ENCODE data around the gene PPARD. TPM values are rescaled to one million over a fixed set of nuclear protein-coding genes. Genes with fewer than 3 reads are reported as not detected.
"Not testable (repeated sequence)": the region's sequence is repeated elsewhere in the genome, so short reads cannot be mapped to it uniquely, and the experiment has no call there.

The PPARD gene
- 7.9 TPM for total RNA-seq

DNA sequence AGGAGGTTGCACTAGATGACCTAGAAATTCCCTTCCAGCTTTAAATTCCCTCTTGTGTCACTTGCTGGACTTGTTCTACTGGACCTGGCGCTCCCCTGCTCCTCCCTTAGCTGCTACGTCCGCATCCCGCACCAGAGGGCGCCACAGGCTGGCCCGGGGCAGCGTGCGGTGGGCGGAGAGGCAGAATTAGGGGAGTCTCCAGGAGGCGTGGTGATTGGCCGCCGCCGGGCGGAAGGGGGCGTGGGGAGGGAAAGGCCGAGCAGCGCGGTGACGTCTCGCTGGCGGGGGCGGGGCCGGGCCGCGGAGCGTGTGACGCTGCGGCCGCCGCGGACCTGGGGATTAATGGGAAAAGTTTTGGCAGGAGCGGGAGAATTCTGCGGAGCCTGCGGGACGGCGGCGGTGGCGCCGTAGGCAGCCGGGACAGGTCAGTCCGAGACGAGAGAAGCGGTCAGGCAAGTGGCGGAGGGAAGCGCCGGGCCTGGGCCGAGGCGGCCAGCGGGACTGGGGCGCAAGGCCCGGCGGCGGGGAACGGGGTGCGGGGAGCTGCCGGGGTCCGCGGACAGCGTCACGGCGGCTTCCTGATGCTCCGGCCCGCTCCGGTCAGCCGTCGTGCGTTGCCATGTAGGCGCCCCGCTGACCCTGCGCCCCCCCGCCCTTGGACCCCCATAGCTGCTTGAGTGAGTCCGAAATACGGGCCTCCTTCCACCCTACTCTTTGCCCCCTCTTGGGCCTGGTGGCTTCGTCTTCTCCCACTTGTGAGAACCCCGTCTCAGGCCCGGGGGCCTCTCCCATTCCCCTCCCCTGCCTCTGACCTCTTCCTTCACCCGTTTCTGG lies at the start of gene PPARD:
Gene PPARD, plus strand, starts transcription at position 301 of the 834 bp plus-strand sequence. CDS start 68,530 bp downstream, outside the sequence.
- peak; percentile 96 for DNase-seq

DNA sequence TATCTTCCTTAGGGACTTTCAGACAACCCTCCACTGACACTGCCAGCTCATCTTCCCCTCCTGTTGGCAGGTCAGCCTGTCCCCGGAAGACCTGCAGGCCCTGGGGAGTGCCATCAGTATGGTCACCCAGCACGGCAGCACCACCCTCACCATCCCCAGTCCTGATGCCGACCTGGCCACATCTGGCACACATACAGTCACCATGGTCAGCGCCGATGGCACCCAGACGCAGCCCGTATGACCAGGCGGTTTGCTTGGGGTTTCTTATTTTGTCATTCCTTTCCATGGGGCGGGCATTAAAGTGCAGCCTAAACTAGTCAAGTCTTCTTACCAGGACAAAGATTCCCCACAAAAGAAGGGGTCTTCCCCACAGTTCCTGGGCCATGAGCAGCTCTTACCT lies 48.7 kb upstream of the PPARD start:
- no peak for DNase-seq

DNA sequence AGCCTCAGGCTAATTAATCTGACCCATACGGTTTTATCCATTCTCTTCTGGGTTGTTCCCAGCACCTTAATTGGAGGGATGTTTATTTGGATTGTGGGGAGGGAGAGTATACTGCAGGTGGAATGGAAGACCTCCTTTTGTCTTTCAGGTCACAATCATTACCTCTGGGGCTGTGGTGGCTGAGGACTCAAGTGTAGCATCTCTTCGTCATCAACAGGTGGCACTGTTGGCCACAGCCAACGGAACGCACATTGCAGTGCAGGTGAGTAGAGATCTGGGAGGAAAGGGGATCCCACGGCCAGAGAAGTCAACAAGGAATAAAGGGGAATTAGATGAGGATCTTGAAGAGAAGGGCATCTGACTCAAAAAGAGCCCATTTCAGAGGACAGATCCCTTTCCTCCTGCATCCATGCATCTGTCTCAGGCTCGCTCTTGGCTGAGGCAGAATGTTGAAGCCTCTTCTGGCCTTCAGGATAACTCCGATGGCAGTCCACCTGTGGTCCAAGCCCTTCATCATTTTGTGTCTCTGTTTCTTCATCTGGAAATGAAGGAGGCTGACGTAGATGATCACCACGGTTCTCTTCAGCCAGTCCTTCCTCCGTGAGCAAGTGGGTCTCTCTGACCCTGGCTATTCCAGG lies 47.9 kb upstream of the PPARD start:
- no peak for DNase-seq

DNA sequence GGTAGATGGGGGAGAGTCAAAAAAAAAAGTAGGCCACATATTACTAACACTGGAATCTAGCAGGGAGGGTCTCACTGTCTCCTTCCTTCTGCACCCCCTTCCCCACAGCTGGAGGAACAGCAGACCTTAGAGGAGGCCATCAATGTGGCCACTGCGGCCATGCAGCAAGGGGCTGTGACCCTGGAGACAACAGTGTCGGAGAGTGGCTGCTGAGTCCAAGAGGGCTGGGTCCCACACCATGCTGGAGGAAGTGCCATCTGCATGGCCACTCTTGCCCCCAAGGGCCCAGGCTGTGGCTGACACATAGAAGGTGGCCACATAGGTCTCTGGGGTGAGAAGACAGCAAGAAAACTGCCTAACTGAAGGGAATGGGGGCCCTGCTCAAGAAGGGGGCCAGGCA lies 47.3 kb upstream of the PPARD start:
- DNase-seq = no peak

DNA sequence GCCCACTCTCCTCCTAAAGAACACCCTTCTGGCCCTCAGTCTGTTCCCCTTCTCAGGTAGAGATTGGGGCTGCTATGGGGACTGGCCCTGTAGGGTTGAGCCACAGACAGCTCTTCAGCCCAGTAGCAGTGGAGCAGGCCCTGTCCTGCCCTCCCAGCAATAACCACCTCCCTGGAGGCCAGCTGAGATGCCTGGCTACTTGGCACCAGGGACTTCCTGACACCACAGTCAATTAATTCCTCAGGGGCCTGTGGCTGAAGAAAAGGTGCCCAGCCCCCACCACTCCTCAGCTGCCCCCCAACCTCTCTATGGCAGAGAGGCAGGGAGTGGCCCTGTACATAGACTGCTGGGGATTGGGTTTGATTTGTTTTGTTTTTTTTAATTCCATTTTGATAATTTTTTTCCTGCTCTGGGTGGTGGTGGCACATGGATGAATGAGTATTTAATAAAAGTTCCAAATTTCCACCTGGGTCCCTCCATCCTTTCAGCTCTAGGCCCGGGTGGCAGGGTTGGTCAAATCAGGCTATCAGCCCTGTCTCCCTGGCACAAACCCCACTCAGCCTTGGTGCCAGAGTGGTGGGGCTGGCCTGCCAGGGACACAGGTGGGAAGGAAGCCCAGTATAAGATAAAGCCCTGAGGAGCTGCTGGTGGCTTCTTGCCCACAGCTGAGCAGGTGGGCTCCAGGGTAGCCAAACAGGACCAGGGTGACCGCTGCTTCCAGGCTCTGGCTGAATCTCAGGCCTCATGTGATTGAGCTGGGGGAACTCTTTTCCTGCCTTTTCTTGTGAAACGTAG lies 46.6 kb upstream of the PPARD start:
- no peak for DNase-seq

DNA sequence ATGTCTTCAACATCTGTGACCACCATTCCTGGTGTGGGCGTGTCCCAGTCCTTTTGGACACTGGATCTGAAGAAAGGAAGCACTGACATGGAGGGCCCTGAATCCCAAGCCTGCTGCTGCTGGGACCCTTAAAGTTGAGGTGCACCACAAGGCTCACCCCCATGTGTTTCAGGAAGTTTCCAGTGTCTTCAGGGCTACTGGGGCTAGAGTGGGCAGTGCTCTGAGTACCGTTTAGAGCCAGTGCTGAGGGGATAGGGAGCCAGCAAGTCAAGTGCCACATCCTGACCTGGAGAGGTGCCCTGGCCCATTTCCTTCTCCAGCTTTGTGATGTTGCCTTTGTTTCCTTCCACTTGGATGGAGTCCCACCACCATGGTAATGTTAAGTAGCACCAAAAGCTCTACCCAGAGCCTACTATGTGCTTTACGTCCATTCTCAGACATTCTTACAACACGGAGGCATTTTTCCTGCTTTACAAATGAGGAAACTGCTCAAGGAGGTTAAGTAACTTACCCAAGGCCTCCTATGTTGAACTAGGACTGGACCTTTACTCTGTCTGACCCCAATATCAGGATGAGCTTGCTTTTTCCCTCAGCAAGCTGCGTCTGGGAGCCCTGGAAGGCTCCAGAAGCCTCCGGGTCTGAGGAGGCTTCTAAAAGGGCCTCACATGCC lies 45.3 kb upstream of the PPARD start:
- DNase-seq = no peak

DNA sequence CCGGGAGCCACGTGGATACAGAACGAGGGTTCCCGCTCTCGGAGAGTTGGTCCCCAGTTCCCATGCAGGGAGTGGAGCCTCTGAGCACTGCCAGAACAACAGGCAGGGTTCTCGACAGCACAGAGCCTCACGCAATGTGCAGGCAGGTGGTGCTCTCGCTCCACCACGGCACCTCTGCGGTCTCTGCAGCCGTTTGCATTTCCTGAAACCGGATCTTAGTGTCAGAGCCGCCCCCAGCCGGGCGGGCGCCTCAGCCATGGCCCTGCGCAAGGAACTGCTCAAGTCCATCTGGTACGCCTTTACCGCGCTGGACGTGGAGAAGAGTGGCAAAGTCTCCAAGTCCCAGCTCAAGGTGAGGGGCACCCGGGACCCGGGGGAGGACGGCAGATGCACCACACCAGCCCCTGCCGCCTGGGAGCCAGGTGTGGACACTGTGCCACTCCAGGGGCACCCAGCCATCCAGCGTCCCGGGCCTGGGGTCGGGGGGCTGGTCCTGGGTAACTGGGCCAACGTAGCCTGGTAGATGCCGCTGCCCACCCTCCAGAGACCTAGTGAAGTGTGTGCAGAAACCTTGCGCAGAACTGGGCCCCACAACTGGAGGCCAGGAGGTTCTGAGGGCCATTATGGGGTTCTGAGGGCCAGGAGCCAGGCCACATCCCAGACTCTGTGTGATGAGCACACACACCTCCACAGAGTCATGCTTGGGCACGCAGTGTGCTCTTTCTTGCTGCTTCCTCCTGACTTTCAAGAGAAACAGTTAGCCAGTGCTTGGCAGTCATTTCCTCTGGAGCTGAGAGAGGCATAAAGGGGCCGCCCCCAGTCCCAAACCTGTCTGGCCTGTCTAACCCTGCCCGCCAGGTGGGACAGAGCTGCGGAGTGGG lies 44.5 kb upstream of the PPARD start, which contains the start of gene DEF6:
Gene DEF6, plus strand, starts transcription at position 218 of the 881 bp plus-strand sequence. Its CDS starts 39 bp downstream, at position 257.
- DNase-seq = peak; percentile 44

DNA sequence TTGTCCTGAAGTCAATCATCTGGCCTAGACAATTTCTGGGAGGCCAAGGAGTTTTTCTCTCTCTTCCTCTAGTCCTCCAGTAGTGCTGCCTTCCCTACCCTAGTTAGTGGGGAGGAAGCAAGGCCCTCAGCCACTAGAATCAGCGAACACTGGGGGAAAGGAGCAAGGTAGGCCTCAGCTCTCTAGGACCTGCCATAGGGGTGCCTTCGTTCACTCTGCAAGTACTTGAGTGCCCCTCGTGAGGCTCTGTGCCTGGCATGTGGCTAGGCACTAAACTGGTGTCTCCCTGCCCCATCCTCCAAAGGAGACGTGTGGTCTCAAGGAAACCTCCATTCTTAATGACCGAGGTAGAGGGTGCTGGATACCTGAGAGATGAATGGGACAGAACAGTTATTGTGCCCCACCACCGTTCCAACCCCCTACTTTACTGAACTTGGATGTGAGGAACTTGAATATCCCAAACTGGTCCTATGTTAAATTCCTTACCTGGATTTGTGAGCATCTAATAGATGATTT lies 43.7 kb upstream of the PPARD start:
- DNase-seq = no peak

DNA sequence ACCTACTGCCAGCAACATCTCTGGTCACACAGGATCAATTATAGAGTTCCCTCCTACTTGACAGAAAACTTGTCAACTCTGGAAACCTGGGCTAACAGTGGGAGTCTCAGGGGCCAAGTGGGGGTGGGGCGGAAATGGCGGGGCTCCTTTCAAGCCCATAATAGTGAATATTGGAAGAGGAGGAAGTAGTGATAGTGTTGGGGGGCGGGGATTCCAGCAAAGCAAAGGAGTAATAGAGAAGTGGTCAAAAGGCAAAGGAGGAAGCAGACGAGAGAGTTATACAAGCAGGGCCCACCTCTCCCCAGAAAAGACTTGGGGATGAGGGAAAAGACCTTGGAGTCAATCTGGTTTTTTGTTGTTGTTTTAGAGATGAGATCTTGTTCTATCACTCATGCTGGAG lies 42.7 kb upstream of the PPARD start:
- no peak for DNase-seq

DNA sequence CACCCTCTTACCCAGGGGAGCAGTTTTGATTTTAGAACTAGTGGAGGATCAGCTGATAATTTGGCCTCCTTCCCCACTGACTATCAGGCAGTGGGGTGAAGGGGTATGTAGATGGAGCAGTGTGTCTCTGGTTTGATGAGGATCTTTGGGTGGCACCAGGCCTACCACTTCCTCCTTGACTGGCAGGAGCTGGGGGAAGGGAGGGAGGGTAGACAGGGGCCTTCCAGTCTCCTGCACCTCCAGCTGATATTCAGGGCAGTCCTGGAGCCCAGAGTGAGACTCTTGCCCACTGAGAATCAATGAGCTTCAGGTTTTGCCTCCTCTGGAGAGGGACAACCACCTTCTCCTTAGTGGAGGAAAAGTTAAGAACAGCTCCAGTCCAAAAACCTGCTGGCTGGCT lies 41.5 kb upstream of the PPARD start:
- DNase-seq = no peak

DNA sequence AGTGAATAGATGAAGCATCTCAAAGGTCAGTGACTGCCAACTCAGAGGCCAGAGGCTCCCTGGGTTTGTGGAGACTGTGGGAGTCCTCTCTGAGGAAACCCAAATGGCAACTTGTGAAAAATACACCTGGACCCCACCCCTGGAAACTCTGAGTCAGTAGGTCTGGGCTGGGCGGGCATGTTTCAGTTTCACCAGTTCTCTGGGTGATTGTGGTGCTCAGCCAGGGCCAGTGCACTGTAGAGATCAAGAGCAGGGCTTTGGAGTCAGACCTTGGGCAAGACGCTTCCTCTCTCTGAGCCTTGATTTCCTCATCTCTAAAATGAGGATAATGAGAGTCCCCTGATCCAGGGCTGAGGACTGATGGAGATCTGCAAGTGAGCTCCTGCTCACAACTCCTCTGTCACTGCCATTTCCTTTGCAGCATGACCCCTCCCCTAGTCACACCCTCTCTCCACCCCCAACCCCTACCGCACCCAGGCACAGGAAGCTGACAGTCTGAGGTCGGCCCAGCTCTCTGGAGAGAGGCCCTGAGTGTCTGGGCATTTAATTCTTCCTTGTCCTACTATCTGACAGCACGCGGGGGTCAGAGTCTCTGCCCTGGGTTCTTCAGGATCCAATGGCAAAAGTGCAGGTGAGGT lies 39.6 kb upstream of the PPARD start:
- no peak for DNase-seq

DNA sequence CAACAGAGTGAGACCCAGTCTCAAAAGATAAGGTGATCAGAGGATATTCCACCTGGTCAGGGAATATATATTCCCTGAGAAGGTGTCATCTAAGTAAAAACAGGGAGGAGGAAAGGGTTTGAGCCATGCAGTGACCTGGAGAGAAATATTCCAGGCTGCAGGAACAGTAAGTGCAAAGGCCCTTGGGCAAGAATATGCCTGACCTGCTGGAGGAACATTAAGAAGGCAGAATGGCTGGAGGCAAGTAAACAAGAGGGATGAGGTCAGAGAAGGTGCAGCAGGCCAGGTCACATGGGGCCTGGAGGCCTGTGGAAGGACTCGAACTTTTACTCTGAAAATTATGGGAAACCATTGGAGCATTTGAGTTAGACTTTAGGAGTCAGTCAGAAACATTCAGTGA lies 38.1 kb upstream of the PPARD start:
- no peak for DNase-seq

DNA sequence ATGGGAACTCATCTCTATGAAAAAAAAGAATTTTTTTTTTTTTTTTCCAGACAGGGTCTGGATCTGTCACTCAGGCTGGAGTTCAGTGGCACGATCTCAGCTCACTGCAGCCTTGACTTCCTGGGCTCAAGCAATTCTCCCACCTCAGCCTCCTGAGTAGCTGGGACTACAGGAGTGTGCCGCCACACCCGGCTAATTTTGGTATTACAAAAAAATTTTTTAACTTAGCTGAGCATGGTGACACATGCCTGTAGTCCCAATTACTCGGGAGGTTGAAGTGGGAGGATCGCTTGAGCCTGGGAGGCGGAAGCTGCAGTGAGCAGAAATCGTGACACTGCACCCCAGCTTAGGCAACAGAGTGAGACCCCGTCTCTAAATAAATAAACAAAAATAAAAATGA lies 37.2 kb upstream of the PPARD start:
- DNase-seq = no peak

DNA sequence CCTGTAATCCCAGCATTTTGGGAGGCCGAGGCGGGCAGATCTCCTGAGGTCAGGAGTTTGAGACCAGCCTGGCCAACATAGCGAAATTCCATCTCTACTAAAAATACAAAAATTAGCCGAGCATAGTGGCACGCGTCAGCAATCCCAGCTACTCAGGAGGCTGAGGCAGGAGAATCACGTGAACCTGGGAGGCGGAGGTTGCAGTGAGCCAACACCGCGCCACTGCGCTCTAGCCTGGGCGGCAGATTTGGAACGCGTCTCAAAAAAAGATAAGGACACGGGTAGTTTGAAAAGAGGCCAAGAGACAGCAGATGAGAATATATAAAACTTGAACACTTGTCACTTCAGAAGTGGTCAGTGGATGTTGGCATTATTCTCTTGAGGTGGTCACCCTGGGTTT lies 35.2 kb upstream of the PPARD start:
- not testable (repeated sequence) for DNase-seq

DNA sequence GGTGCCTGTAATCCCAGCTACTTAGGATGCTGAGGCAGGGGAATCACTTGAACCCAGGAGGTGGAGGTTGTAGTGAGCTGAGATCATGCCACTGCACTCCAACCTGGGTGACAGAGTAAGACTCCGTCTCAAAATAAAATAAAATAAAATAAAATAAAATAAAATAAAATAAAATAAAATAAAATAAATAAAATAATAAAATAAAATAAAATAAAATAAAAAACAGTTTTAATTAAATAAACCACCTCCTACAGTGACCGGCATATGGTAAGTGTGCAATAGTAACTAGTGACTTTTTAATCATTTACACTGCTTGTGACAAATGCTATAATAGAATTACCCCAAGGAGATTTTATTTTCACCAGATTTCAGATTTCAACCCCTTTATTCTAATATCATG lies 33.8 kb upstream of the PPARD start:
- DNase-seq = not testable (repeated sequence)

DNA sequence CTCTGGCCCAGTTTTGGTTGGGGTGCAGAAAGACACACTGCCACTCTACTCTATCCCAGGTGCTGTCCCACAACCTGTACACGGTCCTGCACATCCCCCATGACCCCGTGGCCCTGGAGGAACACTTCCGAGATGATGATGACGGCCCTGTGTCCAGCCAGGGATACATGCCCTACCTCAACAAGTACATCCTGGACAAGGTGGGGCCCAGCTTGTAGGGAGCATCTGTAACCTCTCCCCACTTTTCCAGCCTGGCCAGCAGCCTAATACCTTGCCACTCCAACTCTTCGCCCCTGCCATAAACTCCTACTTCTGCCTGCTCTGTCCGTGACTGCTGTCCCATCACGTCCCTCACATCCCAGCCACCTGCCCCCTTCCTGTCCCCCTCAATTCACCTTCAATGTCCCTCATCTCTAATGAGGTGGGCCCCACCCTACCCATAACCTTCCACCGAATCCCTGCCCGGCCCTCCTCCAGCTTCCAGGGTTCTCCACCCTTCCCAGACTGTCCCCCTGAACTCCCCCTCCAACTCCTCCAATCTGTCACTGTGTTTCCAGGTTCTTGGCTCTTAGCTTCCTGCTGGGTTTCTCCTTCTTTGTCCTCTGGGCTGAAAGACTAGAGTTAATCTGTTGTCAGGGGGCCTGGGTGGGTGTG lies 32.6 kb upstream of the PPARD start:
- no peak for DNase-seq

DNA sequence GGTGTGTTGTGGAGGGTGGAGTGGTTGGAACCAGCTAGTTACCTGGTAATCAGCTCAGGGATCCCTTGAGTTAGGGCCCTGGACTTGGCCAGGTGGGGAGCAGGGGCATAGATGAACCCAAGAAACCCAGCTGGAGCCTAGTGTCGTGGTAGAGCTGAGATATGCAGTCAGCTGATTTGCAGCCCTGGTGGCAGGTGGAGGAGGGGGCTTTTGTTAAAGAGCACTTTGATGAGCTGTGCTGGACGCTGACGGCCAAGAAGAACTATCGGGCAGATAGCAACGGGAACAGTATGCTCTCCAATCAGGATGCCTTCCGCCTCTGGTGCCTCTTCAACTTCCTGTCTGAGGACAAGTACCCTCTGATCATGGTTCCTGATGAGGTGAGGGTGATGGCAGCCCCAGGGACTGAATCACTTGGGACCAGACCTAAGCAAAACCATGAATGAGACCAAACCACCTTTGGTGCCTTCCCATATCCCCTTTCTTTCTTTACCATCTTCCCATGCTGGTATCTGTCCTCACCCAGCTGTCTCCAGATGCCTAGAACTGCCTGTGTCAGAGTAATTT lies 32.0 kb upstream of the PPARD start:
- DNase-seq = no peak

DNA sequence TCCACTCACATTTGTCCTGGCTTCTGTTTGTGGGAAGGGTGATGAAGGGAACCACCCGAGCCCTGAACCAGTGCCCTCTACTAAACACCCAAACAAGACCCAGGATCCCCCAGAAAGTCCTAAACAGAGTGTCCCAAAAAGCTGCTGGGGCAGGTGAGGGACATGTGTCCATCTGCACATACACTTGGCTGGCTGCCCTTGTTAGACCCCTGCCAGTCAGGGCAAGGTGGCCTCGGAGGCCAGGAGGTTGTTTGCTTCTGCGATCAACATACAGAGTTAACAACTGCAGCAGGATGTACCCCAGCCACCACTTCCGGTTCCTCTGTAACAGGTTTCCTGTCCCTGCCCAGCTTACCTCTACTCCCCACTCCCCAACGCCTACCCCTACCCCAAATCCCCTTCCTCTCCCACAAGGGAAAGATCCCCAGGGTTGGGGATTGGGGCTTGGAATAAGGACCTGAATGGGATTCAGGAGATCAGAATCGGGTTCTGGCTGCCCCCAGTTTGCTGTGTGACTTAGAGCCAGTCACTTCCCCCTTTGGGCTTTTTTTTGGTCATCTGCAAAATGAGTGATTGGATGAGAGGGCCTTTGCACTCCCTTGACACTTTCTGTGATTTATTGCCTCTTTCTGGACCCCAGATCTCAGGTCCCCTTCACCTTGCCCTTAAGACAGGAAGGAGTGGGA lies 30.8 kb upstream of the PPARD start:
- DNase-seq = no peak

Data from skin of body (tissue), 2 donors.